ENCODE data around the gene PANK4.

DNA sequence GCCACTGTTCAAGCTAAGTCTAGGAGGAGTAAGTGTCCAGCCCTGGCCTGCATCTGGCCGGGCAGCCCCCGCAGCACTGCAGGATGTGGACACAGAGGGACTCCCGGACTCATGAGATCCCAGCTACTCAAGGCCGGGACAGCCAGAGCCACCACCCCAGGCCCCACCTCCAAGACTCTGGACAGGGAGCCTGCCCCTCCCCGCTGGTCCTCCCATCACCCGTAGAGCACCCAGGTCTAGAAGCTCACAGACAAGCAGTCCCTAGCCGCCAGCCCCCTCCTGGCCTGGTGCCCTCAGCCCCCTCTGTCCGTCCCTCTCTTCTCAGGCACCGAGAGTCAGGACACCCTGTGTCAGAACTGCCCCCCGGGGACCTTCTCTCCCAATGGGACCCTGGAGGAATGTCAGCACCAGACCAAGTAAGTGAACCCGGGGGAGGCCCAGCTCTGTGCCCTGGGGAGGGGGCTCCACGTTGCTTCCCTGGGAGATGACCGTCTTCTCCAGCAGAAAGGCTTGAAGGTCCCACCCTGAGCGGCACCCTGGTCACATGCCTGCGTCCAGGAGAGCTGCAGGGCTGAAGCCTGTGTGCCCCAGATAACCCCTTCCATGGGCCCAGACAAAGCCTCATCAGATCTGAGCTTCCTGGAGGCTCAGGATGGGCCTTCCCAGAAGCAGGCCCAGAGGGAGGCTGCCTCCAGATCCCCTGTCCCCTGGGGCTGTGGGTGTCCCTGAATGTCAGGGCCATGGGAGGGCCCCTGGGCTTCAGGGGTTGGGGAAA is 34.1 kb upstream of the PANK4 start:
- TF ChIP-seq, protein P1, sequence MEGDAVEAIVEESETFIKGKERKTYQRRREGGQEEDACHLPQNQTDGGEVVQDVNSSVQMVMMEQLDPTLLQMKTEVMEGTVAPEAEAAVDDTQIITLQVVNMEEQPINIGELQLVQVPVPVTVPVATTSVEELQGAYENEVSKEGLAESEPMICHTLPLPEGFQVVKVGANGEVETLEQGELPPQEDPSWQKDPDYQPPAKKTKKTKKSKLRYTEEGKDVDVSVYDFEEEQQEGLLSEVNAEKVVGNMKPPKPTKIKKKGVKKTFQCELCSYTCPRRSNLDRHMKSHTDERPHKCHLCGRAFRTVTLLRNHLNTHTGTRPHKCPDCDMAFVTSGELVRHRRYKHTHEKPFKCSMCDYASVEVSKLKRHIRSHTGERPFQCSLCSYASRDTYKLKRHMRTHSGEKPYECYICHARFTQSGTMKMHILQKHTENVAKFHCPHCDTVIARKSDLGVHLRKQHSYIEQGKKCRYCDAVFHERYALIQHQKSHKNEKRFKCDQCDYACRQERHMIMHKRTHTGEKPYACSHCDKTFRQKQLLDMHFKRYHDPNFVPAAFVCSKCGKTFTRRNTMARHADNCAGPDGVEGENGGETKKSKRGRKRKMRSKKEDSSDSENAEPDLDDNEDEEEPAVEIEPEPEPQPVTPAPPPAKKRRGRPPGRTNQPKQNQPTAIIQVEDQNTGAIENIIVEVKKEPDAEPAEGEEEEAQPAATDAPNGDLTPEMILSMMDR (IDR thresholded peaks at IDR 0.05), result no peak
- no peak for TF ChIP-seq POLR2A (IDR thresholded peaks at IDR 0.05)

All from body of pancreas (tissue), 4 donors.